Heart left ventricle (tissue), 13 donors: ENCODE data around the gene WDR7.

Source experiments
- CTCF ChIP-seq, 12 donors: fragments of 200-600 bp; sonication (generic) in 4 of 12; IDR thresholded peaks; one replicate each; pipeline versions ENCODE4 v1.5.0 to v1.8.0; 2018 to 2022; ENCODE audit warnings: antibody characterized with exemption in 12 of 12, mild to moderate bottlenecking in 5 of 12
- POLR2A ChIP-seq, 2 donors: fragments of 450-650 bp; IDR thresholded peaks; one replicate each; pipeline ENCODE4 v1.6.1; 2017; ENCODE audit warnings: antibody characterized with exemption in 2 of 2, mild to moderate bottlenecking in 2 of 2, moderate library complexity in 2 of 2
- donor health status: ischemic (EF 13 %, LVEDD 7.1; RV severe dilation, severe dysfunction).
- donor health status: DM: no; HTN: yes; CAD: no.
- donor health status: DM: no; HTN: no; CAD: no.
- donor health status: ischemic (EF 25% LVEDD 6.9; RV normal size, moderate dysfunction).
- donor health status: ischemic (EF 25% LVEDD 5.7; RV mildly dilated, moderate dysfunction).
- donor health status: ischemic (EF 35%, LVEDD 5.7; RV mildly dilated, moderate dysfunction).
- donor health status: nonischemic (EF 11% LVEDD 7.7; RV severe dilation, severe dysfunction).
- donor health status: DM: yes; HTN: yes; CAD: no.
- donor health status: PGD.
- donor health status: ischemic (EF 29% LVEDD 5.4; RV normal size, mild dysfunction).
- donor health status: nonischemic (EF 23%, LVEDD 6.1; RV moderate dilation, normal function).

- TF ChIP-seq POLR2A (IDR thresholded peaks at IDR 0.05) (no peak), CTCF (IDR thresholded peaks at IDR 0.05) (no peak)
Measured at GRCh38 chr18:57025540-57025939, 374.4 kb downstream of the WDR7 start.
